Activated naive CD8-positive, alpha-beta T cell treated with anti-CD3 and anti-CD28 coated beads, Interleukin-2, amount 10 ng/mL, durations not matched to agents 7 days and 5 days (primary cell): Measurements from ENCODE around the gene NIPSNAP2. TPM values are rescaled to one million over a fixed set of nuclear protein-coding genes. Genes with fewer than 3 reads are reported as not detected.
"Not testable (repeated sequence)": the region's sequence is repeated elsewhere in the genome, so short reads cannot be mapped to it uniquely, and the experiment has no call there.

ENCODE experiments used
- ATAC-seq: fragments of 150-1000 bp; cut with Tn5 transposase; one replicate; pipeline ENCODE4 v1.10.0; 2021; ENCODE audit warnings: low read depth, moderate library complexity
- POLR2A ChIA-PET: fragments of 350-600 bp; sonication (Branson Sonifier 250); formaldehyde crosslinking; loops from one replicate; lab custom pipeline; 2021; ENCODE audit warnings: antibody characterized with exemption; lab: Charles Lee
- DNase-seq: peaks from one replicate; pipeline ENCODE4 v3.0.0; 2021
- H3K27ac Mint-ChIP-seq: one replicate; pipeline ENCODE4 v1.8.0; 2022; ENCODE audit warnings: mild to moderate bottlenecking, mixed read lengths
- H3K27me3 Mint-ChIP-seq: one replicate; pipeline ENCODE4 v1.8.0; 2022; ENCODE audit warnings: mild to moderate bottlenecking, moderate library complexity, mixed read lengths
- H3K36me3 Mint-ChIP-seq: one replicate; pipeline ENCODE4 v1.8.0; 2021; ENCODE audit warnings: mild to moderate bottlenecking, mixed read lengths
- H3K4me1 Mint-ChIP-seq: one replicate; pipeline ENCODE4 v1.8.0; 2021; ENCODE audit warnings: mixed read lengths
- H3K4me3 Mint-ChIP-seq: one replicate; pipeline ENCODE4 v1.8.0; 2022; ENCODE audit warnings: mild to moderate bottlenecking, moderate library complexity, mixed read lengths
- H3K9me3 Mint-ChIP-seq: one replicate; pipeline ENCODE4 v1.8.0; 2021; ENCODE audit warnings: mixed read lengths
- total RNA-seq, 2 experiments: library from RNA; stranded (reverse); gene quantifications; one replicate each; pipeline ENCODE4 v1.2.3, GENCODE V29; 2021

The NIPSNAP2 gene
- total RNA-seq, 2 experiments from 2014 or later = 29.6 to 32.6 TPM

DNA sequence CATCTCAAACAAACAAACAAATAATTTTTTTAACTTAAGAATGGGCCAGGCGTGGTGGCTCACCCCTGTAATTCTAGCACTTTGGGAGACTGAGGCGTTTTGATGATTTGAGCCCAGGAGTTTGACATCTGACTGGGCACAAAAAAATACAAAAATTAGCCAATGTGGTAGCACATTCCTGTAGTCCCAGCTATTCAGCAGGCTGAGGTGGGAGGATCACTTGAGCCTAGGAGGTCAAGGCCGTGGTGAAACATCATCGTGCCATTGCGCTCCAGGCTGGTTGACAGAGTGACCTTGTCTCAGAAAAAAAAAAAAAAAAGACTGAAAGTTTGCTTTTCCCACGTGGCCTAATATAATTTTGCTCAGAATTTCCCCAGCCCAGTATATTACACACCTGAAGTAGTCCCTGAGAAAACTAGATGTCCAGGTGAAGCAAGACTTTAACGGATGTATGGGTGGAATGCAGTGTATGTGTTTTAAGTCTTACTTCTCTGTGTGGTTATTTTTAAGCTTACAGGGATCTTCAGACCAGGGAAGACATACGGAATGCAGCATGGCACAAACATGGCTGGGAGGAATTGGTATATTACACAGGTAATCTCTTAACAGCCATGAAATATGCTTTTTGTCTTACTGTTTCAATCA, 32.6 kb downstream of the NIPSNAP2 start:
- Mint-ChIP-seq H3K27ac (no peak overlapping the region), H3K9me3 (no peaks in the 10 kb centered on the region), H3K4me3 (no peak overlapping the region), H3K36me3 (peaks cover 20% of the 10 kb centered on the region), H3K4me1 (peaks cover 2% of the 10 kb centered on the region), H3K27me3 (no peaks in the 10 kb centered on the region)
- POLR2A ChIA-PET = no interaction called here
- ATAC-seq = no peak
- no peak for DNase-seq

DNA sequence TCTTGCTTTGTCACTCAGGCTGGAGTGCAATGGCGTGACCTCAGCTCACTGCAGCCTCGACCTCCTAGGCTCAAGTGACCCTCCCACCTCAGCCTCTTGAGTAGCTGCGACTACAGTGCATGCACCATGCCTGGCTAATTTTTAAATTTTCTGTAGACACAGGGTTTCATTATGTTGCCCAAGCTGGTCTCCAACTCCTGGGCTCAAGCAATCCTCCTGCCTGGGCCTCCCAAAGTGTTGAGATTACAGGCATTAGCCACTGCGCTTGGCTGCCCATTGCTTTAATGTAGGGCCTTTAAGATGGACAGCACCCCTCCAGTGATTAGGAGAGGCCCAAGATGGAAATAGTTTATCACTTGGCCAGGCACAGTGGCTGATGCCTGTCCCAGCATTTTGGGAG, 39.4 kb downstream of the NIPSNAP2 start:
- H3K9me3 Mint-ChIP-seq = no peaks in the 10 kb centered on the region
- POLR2A ChIA-PET = no interaction called here
- no peak for DNase-seq
- H3K27ac Mint-ChIP-seq = no peak overlapping the region
- peaks cover 4% of the 10 kb centered on the region for H3K36me3 Mint-ChIP-seq
- H3K27me3 Mint-ChIP-seq = no peaks in the 10 kb centered on the region
- ATAC-seq = no peak
- no peaks in the 10 kb centered on the region for H3K4me1 Mint-ChIP-seq
- H3K4me3 Mint-ChIP-seq = no peak overlapping the region

DNA sequence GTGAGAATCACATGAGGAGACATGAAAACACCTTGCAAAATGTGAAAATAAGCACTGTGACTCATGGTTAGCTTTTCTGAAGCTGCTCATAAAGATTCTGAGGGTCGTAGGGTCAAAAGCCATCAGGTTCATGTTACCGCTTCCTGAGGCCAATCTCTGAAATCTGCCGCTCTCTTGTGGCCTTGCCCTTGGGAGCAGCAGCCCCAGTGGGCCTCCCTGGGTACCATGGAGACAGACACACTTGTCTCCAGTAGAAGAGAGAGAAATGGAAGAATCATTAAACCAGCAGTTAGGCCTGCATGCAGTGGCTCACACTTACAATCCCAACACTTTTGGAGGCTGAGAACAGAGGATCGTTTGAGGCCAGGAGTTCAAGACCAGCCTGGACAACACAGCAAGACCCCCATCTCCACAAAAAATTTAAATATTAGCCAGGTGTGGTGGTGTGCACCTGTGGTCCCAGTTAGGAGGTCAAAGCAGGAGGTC, 42.8 kb downstream of the NIPSNAP2 start:
- POLR2A ChIA-PET = no interaction called here
- H3K27me3 Mint-ChIP-seq = no peaks in the 10 kb centered on the region
- H3K27ac Mint-ChIP-seq = no peak overlapping the region
- no peak for DNase-seq
- no peak overlapping the region for H3K4me3 Mint-ChIP-seq
- no peaks in the 10 kb centered on the region for H3K9me3 Mint-ChIP-seq
- H3K4me1 Mint-ChIP-seq = no peaks in the 10 kb centered on the region
- peaks cover 2% of the 10 kb centered on the region for H3K36me3 Mint-ChIP-seq
- ATAC-seq = no peak

DNA sequence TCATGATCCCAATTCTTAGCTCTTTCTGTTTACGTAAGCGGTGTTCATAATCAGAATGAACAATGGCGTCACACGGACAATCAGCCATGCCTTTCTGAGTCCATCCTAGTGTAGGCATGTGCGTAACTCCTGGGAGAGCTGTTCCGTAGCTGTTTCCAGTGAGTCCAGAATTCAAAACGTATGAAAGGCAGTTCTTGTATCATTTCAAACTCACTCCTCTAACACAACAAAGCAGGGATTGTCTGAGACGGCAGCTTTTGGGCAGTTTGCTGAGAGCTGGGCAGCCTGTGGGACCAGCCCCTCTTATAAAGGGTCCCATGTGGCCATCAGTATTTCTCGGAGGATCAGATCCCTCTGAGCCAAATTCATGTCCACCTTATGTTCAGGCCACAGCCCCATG, 43.5 kb downstream of the NIPSNAP2 start:
- ATAC-seq = no peak

DNA sequence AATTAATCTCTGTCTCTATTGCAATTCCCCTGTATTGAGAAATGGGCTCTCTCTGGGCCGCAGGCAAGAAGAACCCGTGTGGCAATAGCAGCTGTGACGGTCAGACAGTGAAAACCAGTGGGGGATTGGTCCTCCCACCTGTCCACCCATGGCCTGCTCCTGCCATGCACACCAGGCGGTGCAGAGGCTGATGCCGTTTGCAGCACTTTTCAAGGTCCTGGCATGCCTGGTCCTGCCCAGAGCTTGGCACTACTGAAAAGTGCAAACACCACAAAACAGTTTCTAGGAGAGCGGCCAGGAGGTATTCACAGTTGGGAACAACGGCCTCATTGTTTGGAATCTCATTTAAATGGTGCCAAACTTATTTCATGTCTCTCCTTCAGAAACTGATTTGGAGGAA, 45.3 kb downstream of the NIPSNAP2 start:
- no peak for ATAC-seq
- peaks cover 5% of the 10 kb centered on the region for H3K36me3 Mint-ChIP-seq
- H3K27me3 Mint-ChIP-seq = no peaks in the 10 kb centered on the region
- no peak for DNase-seq
- POLR2A ChIA-PET = no interaction called here
- no peaks in the 10 kb centered on the region for H3K4me1 Mint-ChIP-seq
- no peaks in the 10 kb centered on the region for H3K9me3 Mint-ChIP-seq
- no peak overlapping the region for H3K4me3 Mint-ChIP-seq
- no peak overlapping the region for H3K27ac Mint-ChIP-seq

More for the DNA sequence above, 43.5 kb downstream of the NIPSNAP2 start:
- H3K4me1 Mint-ChIP-seq = no peaks in the 10 kb centered on the region
- no peaks in the 10 kb centered on the region for H3K9me3 Mint-ChIP-seq
- no peak for DNase-seq
- no peaks in the 10 kb centered on the region for H3K27me3 Mint-ChIP-seq
- no peak overlapping the region for H3K4me3 Mint-ChIP-seq
- H3K36me3 Mint-ChIP-seq = peaks cover 2% of the 10 kb centered on the region
- POLR2A ChIA-PET = no interaction called here
- H3K27ac Mint-ChIP-seq = no peak overlapping the region

DNA sequence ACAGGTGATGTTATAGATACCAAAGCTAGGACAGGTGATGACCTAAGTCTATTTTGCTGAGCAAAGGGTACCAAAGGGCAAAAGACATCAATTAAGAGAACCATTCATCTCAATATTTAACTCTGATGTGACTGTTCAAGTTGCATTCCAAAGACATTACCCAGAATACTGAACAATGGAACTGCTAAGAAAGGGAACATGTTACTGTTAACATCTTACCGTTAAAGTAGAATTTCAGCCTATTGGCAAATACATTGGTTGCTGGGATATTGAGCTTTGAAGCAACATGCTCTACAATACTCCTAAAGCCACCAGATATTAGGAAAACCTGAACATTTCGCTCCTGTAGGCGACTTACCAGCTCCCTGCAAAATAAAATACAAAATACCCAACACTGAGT, 52.6 kb downstream of the NIPSNAP2 start:
- H3K36me3 Mint-ChIP-seq, H3K4me3 Mint-ChIP-seq, DNase-seq, H3K27me3 Mint-ChIP-seq, H3K9me3 Mint-ChIP-seq, H3K4me1 Mint-ChIP-seq, H3K27ac Mint-ChIP-seq, POLR2A ChIA-PET, ATAC-seq: not testable (repeated sequence)

DNA sequence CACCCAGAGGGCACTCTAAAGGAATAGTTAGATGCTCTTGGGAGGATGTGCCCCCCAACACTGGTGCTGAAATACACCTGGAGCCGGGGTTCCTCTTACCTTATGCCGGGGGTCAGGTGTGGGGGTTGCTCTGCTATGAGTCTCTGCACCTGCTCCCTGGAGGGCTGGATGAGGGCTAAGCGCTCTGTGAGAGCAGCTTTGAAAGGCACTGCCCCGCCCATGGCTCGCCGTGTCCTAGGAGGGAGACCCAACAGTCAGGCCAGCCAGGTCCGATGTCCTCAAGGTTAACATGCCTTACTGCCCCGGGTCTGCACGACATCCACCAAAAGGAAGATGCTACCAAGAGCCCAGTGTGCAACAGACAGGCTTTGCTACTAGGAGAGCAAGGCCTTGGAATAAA, 55.1 kb downstream of the NIPSNAP2 start:
- no peaks in the 10 kb centered on the region for H3K9me3 Mint-ChIP-seq
- H3K27ac Mint-ChIP-seq = no peak overlapping the region
- H3K27me3 Mint-ChIP-seq = no peaks in the 10 kb centered on the region
- no peak for ATAC-seq
- no peak for DNase-seq
- H3K36me3 Mint-ChIP-seq = peaks cover 4% of the 10 kb centered on the region
- no peak overlapping the region for H3K4me3 Mint-ChIP-seq
- POLR2A ChIA-PET = no interaction called here
- no peaks in the 10 kb centered on the region for H3K4me1 Mint-ChIP-seq

DNA sequence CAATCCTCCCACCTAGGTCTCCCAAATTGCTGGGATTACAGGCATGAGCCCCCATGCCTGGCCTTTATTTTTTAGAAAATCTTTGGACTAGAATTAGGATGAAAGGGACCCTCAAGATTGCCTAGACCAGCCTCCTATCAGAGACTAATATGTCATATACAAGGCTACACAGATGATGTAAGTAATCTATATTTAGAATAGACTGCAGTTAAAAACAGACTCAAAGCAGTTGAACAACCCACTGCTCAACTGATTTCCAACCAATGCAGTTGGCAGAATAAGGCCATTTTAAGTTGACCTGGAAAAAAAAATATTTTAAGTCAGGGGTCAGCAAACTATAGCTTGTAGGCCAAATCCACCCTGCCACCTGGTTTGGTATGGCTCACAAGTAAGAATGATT, 59.1 kb downstream of the NIPSNAP2 start:
- Mint-ChIP-seq H3K27me3 (no peaks in the 10 kb centered on the region), H3K36me3 (peaks cover 11% of the 10 kb centered on the region), H3K4me3 (no peak overlapping the region), H3K4me1 (no peaks in the 10 kb centered on the region), H3K9me3 (no peaks in the 10 kb centered on the region), H3K27ac (no peak overlapping the region)
- POLR2A ChIA-PET = no interaction called here
- ATAC-seq (no peak), DNase-seq (no peak)

DNA sequence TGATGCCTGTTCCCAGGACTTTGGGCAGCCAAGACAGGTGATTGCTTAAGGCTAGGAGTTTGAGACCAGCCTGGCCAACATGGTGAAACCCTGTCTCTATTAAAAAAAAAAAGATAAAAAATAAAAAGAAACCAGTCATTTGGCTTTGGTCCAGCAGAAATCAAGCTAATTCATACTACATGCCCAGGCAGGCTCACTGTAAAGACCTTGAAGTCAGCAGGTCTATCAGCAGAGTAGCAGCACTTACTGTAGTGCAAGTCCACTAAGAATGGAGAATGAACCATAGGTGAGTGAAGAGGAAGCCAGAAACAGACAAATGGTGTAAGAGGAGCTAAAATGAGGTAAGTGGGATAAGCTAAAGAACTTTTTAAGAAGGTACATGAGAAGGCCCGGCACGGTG, 62.2 kb downstream of the NIPSNAP2 start:
- ATAC-seq (no peak), DNase-seq (no peak)
- POLR2A ChIA-PET = no interaction called here
- peak overlapping the region; percentile 56 for H3K27ac Mint-ChIP-seq
- no peak overlapping the region for H3K4me3 Mint-ChIP-seq
- no peaks in the 10 kb centered on the region for H3K27me3 Mint-ChIP-seq
- H3K36me3 Mint-ChIP-seq = peaks cover 11% of the 10 kb centered on the region
- no peaks in the 10 kb centered on the region for H3K9me3 Mint-ChIP-seq
- H3K4me1 Mint-ChIP-seq = peaks cover under 1% of the 10 kb centered on the region

DNA sequence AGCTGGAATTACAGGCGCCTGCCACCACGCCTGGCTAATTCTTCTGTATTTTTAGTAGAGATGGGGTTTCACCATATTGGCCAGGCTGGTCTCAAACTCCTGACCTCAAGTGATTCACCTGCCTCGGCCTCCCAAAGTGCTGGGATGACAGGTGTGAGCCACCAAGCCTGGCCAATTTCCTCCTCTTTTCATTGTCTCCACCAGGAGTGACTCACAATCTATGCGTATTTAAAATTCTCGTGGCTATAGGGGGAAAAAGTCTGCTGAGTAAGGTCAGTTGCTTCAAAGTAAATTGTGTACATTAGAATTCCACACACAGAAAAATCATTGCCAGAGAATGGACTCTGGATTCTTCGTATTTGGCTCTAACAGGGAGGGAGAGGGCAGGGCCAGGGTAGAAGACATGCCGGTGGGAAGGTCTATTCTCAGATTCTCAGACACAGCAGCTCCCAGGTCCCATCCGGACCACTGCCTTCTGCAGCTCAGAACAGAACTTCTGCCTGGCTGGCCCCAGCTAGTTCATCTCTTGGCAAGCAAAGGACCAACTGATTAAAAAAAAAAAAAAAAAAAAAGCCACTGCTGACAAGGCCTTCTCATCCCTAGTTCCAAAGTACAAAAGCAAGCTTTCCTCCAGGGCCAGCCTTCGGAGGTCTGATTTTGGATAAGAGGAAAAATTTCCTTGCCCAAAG, 64.7 kb downstream of the NIPSNAP2 start:
- peaks cover 15% of the 10 kb centered on the region for H3K36me3 Mint-ChIP-seq
- H3K4me1 Mint-ChIP-seq = peaks cover 11% of the 10 kb centered on the region
- no peak overlapping the region for H3K27ac Mint-ChIP-seq
- H3K27me3 Mint-ChIP-seq = no peaks in the 10 kb centered on the region
- DNase-seq (no peak), ATAC-seq (no peak)
- POLR2A ChIA-PET = interaction anchor here (0.7 kb wide), 1 partner anchor 48 kb away, joined by 3 read pairs; no protein-coding TSS in a partner anchor
- no peaks in the 10 kb centered on the region for H3K9me3 Mint-ChIP-seq
- H3K4me3 Mint-ChIP-seq = no peak overlapping the region

DNA sequence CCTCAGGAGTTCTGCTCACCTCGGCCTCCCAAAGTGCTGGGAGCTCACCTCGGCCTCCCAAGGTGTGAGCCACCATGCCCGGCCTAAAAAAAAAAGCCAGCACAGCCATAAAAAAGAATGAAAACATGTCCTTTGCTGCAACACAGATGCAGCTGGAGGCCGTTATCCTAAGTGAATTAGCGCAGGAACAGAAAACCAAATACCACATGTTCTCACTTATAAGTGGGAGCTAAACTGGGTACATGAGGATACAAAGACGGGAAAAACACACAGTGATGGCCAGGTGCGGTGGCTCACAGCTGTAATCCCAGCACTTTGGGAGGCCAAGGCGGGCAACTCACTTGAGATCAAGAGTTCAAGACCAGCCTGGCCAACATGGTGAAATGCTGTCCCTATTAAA, 66.0 kb downstream of the NIPSNAP2 start:
- POLR2A ChIA-PET = no interaction called here
- Mint-ChIP-seq H3K4me1 (peaks cover 11% of the 10 kb centered on the region), H3K27ac (no peak overlapping the region), H3K9me3 (no peaks in the 10 kb centered on the region), H3K36me3 (peaks cover 13% of the 10 kb centered on the region), H3K4me3 (no peak overlapping the region), H3K27me3 (no peaks in the 10 kb centered on the region)
- ATAC-seq (no peak), DNase-seq (no peak)

DNA sequence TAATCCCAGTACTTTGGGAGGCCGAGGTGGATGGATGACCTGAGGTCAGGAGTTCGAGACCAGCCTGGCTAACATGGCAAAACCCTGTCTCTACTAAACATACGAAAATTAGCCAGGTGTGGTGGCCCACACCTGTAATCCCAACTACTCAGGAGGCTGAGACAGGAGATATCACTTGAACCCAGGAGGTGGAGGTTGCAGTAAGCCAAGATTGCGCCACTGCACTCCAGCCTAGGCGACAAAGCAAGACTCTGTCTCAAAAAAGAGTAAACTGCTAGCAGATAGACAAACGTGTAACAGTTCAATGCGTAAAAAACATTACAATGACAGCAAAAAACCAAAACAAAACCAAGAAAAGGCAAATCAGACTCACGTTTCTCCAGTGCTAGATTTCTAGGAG, 67.2 kb downstream of the NIPSNAP2 start:
- DNase-seq, H3K27me3 Mint-ChIP-seq, H3K4me3 Mint-ChIP-seq, POLR2A ChIA-PET, H3K9me3 Mint-ChIP-seq, ATAC-seq, H3K27ac Mint-ChIP-seq: not testable (repeated sequence)
- Mint-ChIP-seq H3K36me3 (peaks cover 12% of the 10 kb centered on the region), H3K4me1 (peaks cover 11% of the 10 kb centered on the region)

DNA sequence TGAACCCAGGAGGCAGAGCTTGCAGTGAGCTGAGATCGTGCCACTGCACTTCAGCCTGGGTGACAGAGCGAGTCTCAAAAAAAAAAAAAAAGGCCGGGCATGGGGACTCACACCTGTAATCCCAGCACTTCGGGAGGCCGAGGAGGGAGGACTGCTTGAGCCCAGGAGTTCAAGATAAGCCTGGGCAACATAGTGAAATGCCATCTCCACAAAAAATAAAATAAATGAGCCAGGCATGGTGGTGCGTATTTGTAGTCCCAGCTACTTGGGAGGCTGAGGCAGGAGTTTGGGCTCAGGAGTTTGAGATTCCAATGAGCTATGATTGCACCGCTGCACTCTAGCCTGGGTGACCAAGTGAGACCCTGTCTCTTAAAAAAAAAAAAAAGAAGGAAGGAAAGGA, 68.2 kb downstream of the NIPSNAP2 start:
- H3K4me1 Mint-ChIP-seq = peaks cover 11% of the 10 kb centered on the region
- H3K27ac Mint-ChIP-seq, DNase-seq, H3K9me3 Mint-ChIP-seq, H3K4me3 Mint-ChIP-seq, ATAC-seq, H3K27me3 Mint-ChIP-seq, H3K36me3 Mint-ChIP-seq: not testable (repeated sequence)
- POLR2A ChIA-PET = interaction anchor here (1.0 kb wide), 1 partner anchor 74 kb away, joined by 6 read pairs; the partner anchor contains the start of gene CHCHD2
